Adrenal gland (tissue), 5 donors: ENCODE results near the gene DDX25.

Experiments used
- CTCF ChIP-seq, 6 experiments: fragments of 450-650 bp in 4 of 6; fragments of 200-600 bp in 2 of 6; sonication (generic) in 1 of 6; IDR thresholded peaks; 1 replicate in 5 of 6; 2 replicates in 1 of 6; pipeline versions ENCODE4 v1.5.1 to v1.8.0; 2016 to 2021; ENCODE audit warnings: antibody characterized with exemption in 6 of 6, mild to moderate bottlenecking in 2 of 6, moderate library complexity in 1 of 6
- POLR2A ChIP-seq, 2 donors: fragments of 450-650 bp; IDR thresholded peaks; one replicate each; pipeline ENCODE4 v1.6.1; 2017; ENCODE audit warnings: antibody characterized with exemption in 2 of 2, mild to moderate bottlenecking in 2 of 2, moderate library complexity in 1 of 2
- donor health status: DM: no; HTN: no; CAD: no.

- TF ChIP-seq CTCF (IDR thresholded peaks at IDR 0.05) (no peak), POLR2A (IDR thresholded peaks at IDR 0.05) (no peak)
Observed at GRCh38 chr11:125873881-125874555, 30.3 kb upstream of the DDX25 start.
